ENCODE results near the gene IRF2BP2. TPM values are rescaled to one million over a fixed set of nuclear protein-coding genes. Genes with fewer than 3 reads are reported as not detected.

Gene IRF2BP2
- total and polyA plus RNA-seq, 2 of the 13 experiments (the other 11 are each of a cell fraction or from before 2014, with no cell fraction given), result 140 to 147 TPM

DNA sequence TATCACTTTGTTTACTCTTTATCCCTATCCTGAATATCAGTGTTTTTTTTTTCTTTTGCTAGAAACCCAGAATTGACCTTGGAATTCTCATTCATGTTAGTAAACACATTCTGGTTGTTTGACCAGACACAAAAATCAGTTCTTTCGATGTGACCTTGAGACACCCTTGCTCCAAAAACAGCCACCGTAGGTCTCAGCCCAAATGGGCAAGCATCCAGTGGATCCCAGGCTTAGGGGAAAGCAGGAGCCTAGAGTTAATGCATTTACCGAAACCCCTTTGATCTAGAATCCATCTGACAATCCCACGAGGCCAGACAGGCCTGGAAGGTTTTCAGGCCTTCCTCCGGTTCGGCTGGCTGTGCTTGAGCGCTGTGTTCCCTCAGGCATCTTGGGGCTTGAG lies 47.6 kb downstream of the IRF2BP2 start (continued):
- TF ChIP-seq, protein P1, sequence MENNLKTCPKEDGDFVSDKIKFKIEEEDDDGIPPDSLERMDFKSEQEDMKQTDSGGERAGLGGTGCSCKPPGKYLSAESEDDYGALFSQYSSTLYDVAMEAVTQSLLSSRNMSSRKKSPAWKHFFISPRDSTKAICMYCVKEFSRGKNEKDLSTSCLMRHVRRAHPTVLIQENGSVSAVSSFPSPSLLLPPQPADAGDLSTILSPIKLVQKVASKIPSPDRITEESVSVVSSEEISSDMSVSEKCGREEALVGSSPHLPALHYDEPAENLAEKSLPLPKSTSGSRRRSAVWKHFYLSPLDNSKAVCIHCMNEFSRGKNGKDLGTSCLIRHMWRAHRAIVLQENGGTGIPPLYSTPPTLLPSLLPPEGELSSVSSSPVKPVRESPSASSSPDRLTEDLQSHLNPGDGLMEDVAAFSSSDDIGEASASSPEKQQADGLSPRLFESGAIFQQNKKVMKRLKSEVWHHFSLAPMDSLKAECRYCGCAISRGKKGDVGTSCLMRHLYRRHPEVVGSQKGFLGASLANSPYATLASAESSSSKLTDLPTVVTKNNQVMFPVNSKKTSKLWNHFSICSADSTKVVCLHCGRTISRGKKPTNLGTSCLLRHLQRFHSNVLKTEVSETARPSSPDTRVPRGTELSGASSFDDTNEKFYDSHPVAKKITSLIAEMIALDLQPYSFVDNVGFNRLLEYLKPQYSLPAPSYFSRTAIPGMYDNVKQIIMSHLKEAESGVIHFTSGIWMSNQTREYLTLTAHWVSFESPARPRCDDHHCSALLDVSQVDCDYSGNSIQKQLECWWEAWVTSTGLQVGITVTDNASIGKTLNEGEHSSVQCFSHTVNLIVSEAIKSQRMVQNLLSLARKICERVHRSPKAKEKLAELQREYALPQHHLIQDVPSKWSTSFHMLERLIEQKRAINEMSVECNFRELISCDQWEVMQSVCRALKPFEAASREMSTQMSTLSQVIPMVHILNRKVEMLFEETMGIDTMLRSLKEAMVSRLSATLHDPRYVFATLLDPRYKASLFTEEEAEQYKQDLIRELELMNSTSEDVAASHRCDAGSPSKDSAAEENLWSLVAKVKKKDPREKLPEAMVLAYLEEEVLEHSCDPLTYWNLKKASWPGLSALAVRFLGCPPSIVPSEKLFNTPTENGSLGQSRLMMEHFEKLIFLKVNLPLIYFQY (CRISPR knock-in tag; IDR thresholded peaks at IDR 0.05; ENCODE audit: borderline replicate concordance), result no peak
- no peak for TF ChIP-seq FOXC1 (CRISPR knock-in tag; IDR thresholded peaks at IDR 0.05; ENCODE audit: borderline replicate concordance)
- peak; percentile 49; the same call in 1 of the 2 replicates for TF ChIP-seq MIXL1 (CRISPR knock-in tag; IDR thresholded peaks at IDR 0.05)
- TF ChIP-seq ATM (IDR thresholded peaks at IDR 0.05; ENCODE audit: borderline replicate concordance), result no peak
- TF ChIP-seq, protein P2, sequence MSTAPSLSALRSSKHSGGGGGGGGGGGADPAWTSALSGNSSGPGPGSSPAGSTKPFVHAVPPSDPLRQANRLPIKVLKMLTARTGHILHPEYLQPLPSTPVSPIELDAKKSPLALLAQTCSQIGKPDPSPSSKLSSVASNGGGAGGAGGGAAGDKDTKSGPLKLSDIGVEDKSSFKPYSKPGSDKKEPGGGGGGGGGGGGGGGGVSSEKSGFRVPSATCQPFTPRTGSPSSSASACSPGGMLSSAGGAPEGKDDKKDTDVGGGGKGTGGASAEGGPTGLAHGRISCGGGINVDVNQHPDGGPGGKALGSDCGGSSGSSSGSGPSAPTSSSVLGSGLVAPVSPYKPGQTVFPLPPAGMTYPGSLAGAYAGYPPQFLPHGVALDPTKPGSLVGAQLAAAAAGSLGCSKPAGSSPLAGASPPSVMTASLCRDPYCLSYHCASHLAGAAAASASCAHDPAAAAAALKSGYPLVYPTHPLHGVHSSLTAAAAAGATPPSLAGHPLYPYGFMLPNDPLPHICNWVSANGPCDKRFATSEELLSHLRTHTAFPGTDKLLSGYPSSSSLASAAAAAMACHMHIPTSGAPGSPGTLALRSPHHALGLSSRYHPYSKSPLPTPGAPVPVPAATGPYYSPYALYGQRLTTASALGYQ (CRISPR knock-in tag; IDR thresholded peaks at IDR 0.05), result no peak; the same call in 1 of the 2 replicates
- no peak for TF ChIP-seq PAF1 (CRISPR knock-in tag; IDR thresholded peaks at IDR 0.05)
- TF ChIP-seq KDM6A (CRISPR knock-in tag; IDR thresholded peaks at IDR 0.05; ENCODE audit: low read depth), result no peak
- TF ChIP-seq IKZF1 (IDR thresholded peaks at IDR 0.05), result no peak
- TF ChIP-seq POLR2AphosphoS2 (IDR thresholded peaks at IDR 0.05; ENCODE audit: low read depth, low read length), result no peak
- no peak for TF ChIP-seq MAFF (IDR thresholded peaks at IDR 0.05; ENCODE audit: low read depth, low read length)
- TF ChIP-seq, protein P3, sequence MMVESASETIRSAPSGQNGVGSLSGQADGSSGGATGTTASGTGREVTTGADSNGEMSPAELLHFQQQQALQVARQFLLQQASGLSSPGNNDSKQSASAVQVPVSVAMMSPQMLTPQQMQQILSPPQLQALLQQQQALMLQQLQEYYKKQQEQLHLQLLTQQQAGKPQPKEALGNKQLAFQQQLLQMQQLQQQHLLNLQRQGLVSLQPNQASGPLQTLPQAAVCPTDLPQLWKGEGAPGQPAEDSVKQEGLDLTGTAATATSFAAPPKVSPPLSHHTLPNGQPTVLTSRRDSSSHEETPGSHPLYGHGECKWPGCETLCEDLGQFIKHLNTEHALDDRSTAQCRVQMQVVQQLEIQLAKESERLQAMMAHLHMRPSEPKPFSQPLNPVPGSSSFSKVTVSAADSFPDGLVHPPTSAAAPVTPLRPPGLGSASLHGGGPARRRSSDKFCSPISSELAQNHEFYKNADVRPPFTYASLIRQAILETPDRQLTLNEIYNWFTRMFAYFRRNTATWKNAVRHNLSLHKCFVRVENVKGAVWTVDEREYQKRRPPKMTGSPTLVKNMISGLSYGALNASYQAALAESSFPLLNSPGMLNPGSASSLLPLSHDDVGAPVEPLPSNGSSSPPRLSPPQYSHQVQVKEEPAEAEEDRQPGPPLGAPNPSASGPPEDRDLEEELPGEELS (CRISPR knock-in tag; IDR thresholded peaks at IDR 0.05), result peak; percentile 74
- TF ChIP-seq POLR2A (IDR thresholded peaks at IDR 0.05; ENCODE audit: insufficient read depth in 1 of 2, low read depth in 2 of 2, low read length in 2 of 2), result no peak
- no peak for TF ChIP-seq JDP2 (CRISPR knock-in tag; IDR thresholded peaks at IDR 0.05; ENCODE audit: borderline replicate concordance)
- TF ChIP-seq FOXP1 (IDR thresholded peaks at IDR 0.05), result 0 out of 2 replicates have a peak, but pooled peaks have one; percentile 38
- peak; percentile 86 for TF ChIP-seq FOXP1 (CRISPR knock-in tag; IDR thresholded peaks at IDR 0.05)
- TF ChIP-seq ZNF136 (CRISPR knock-in tag; IDR thresholded peaks at IDR 0.05; ENCODE audit: low read depth), result no peak
- TF ChIP-seq TEAD3 (CRISPR knock-in tag; optimal IDR thresholded peaks at IDR 0.05; ENCODE audit: borderline replicate concordance), result peak; percentile 69
- peak; percentile 53; the same call in 1 of the 2 replicates for TF ChIP-seq IRF2 (CRISPR knock-in tag; IDR thresholded peaks at IDR 0.05)
- no peak for TF ChIP-seq ZNF556 (CRISPR knock-in tag; IDR thresholded peaks at IDR 0.05; ENCODE audit: borderline replicate concordance)
- no peak for TF ChIP-seq KAT2B (IDR thresholded peaks at IDR 0.05; ENCODE audit: borderline replicate concordance, low read depth, low read length)
- TF ChIP-seq, protein P4, sequence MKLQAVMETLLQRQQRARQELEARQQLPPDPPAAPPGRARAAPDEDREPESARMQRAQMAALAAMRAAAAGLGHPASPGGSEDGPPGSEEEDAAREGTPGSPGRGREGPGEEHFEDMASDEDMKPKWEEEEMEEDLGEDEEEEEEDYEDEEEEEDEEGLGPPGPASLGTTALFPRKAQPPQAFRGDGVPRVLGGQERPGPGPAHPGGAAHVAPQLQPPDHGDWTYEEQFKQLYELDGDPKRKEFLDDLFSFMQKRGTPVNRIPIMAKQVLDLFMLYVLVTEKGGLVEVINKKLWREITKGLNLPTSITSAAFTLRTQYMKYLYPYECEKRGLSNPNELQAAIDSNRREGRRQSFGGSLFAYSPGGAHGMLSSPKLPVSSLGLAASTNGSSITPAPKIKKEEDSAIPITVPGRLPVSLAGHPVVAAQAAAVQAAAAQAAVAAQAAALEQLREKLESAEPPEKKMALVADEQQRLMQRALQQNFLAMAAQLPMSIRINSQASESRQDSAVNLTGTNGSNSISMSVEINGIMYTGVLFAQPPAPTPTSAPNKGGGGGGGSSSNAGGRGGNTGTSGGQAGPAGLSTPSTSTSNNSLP (IDR thresholded peaks at IDR 0.05; ENCODE audit: low read depth, low read length), result no peak
- TF ChIP-seq NCOA1 (CRISPR knock-in tag; IDR thresholded peaks at IDR 0.05), result no peak
- TF ChIP-seq FIP1L1 (IDR thresholded peaks at IDR 0.05; ENCODE audit: borderline replicate concordance, insufficient read depth, low read depth, low read length), result no peak
- no peak for TF ChIP-seq ZNF615 (CRISPR knock-in tag; IDR thresholded peaks at IDR 0.05; ENCODE audit: borderline replicate concordance)

Data from HepG2 (cell line).